ENCODE data around the gene F12.

The F12 gene

GRCh38 chr5:177409043-177409801 lies at the start of gene F12:
Gene F12 (minus strand): TSS chr5:177409564. CDS start chr5:177409527, 37 bp downstream.
- DNase-seq = no peak

DNA sequence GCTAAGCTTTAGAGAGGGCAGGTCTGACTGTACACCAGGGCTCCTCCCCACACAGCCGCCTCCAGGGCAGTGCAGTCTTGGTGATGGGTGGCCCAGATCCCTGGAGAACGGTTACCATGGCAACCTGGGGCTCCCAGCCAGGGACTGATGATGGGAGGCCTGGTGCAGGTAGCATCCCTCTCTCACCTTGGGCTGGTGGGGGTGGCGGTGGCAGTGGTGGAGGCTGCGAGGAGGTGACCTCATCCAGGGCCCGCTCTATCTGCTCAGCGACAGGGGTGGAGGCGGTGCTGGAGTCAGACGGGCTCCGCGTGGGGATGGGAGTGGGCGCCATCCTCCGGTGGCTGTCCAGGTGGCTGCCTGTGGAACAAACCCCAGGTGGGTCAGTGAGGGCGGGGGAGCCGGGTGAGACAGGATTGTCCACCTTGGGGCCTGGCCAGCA lies 49.6 kb upstream of the F12 start:
- DNase-seq = no peak

GRCh38 chr5:177457852-177458681 lies 48.7 kb upstream of the F12 start:
- DNase-seq = no peak

- DNase-seq = peak; percentile 97
Measured at GRCh38 chr5:177456976-177457851, 47.9 kb upstream of the F12 start.

- no peak for DNase-seq
Measured at GRCh38 chr5:177456591-177456964, 47.2 kb upstream of the F12 start.

DNA sequence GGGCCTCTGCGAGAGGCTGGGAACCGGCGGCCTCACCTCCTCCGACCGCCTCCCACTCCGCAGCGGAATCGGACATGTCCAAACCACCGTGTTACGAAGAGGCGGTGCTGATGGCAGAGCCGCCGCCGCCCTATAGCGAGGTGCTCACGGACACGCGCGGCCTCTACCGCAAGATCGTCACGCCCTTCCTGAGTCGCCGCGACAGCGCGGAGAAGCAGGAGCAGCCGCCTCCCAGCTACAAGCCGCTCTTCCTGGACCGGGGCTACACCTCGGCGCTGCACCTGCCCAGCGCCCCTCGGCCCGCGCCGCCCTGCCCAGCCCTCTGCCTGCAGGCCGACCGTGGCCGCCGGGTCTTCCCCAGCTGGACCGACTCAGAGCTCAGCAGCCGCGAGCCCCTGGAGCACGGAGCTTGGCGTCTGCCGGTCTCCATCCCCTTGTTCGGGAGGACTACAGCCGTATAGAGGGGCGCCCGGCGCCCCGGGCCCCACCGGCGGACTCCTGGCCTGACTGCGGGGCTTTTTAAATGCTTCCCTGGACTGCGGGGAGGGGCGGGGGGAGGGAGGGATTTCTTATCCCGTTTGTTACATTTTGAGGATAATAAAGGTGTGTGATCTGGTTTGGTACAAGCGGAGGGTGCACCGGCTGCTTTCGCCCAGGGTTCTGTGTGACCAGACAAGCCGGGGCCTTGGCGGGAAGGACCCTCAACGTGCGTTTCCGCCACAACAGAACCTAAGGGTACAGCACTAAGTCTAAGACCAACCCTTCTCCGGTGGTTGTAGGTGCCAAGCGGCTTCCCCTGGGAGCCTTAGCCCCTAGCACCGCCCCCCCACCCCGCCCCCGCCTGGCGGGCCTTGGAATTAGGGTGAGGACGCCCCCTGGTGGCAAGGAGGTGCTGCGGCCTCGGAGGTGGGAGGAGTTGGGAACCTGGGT lies 46.6 kb upstream of the F12 start:
- peak; percentile 89 for DNase-seq

DNA sequence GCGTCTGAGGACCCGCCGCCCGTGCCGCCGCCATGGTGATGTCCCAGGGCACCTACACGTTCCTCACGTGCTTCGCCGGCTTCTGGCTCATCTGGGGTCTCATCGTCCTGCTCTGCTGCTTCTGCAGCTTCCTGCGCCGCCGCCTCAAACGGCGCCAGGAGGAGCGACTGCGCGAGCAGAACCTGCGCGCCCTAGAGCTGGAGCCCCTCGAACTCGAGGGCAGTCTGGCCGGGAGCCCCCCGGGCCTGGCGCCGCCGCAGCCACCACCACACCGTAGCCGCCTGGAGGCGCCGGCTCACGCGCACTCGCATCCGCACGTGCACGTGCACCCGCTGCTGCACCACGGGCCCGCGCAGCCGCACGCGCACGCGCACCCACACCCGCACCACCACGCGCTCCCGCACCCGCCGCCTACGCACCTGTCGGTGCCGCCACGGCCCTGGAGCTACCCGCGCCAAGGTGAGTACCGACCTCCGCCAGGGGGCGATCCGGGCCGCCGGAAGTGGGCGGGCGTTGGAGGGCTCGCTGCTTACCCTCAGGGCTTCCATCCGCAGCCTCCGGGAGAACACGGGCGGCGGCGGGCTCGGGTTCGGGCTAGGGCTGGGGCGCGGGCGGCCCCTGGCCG lies 45.8 kb upstream of the F12 start:
- peak; percentile 78 for DNase-seq

DNA sequence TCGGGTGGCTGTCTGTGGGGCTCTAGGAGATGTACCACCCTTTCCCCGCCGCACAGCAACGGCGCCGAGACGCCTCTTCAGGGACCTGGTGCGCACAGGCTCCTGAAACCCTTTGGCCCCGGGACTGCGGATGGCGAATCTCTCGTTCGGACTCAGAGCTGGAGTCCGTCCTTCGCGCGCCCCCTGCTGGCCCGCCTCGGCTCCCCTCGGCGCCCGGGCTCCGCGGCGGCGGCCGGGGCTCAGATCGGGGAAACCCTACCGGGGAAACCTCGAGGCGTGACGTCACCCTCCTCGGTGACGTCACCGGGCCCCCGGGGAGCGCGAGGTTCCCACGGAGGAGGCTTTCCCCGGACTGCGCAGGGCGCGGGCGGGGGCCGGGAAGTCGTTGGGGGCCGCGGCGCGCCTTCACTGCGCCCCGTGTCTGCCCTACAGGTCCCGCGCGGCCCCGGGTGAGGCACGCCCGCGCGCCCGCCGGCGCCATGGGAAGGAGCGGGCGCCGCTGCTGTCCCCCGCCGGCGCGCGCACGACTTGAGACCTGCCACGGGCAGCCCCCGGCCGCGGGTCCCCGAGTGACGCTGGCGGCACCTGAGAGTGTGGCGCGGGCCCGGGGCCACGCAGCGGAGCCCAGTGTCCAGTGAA lies 45.2 kb upstream of the F12 start:
- DNase-seq = peak; percentile 86

GRCh38 chr5:177453852-177454396 lies 44.6 kb upstream of the F12 start:
- DNase-seq = no peak

GRCh38 chr5:177452688-177453638 lies 43.6 kb upstream of the F12 start:
- DNase-seq = no peak

GRCh38 chr5:177450667-177451424 lies 41.5 kb upstream of the F12 start:
- DNase-seq = no peak

GRCh38 chr5:177449140-177450061 lies 40.0 kb upstream of the F12 start:
- DNase-seq = no peak

DNA sequence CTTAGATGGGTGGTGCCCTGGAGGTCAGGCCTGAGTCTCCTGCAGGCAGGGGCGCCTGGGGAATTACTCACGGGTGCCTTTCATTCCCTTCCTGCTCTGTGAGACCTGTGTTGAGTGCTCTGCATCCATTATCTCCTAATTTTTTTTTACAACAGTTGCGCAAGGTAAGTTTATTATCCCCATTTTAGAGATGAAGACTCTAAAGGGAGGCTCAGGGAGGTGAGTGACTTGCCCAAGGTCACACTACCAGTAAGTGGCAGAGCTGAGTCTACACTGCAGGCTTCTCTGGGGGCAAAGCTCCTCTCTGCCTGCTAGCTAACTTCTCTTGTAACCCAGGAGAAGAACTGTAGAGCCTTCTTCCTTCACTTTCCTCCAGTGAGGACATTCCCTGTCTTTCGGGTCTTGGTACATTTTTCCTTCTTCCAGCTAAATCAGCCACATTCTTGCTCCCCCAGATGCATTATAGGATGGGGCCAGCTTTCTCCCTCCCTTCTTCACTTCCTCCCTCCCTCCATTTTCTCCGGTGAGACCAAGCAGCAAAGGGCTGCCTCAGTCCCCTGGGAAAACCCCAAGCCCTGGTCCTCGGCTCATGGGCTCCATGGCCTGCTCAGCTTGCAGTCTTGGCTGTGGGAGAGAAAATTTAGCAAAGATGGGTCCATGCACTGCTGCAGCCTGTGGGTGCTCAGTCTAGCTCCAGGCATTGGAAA lies 39.0 kb upstream of the F12 start:
- no peak for DNase-seq

- DNase-seq = peak; percentile 33
Measured at GRCh38 chr5:177447611-177448243, 38.4 kb upstream of the F12 start.

- peak; percentile 36 for DNase-seq
Measured at GRCh38 chr5:177447066-177447610, 37.8 kb upstream of the F12 start.

All from hematopoietic multipotent progenitor cell treated with erythropoietin and hydrocortisone succinate and interleukin-3 and kit ligand, for 8 days (in vitro differentiated cells).